T-helper 1 cell treated with Interleukin-12 subunit alpha and Interleukin-12 subunit beta and Interleukin-4 antibody, amounts not matched to agents 30 μg/mL and 1 μg/mL, for 36 hours (primary cell): ENCODE results near the gene OR13C3.
"Not testable (repeated sequence)": the region's sequence is repeated elsewhere in the genome, so short reads cannot be mapped to it uniquely, and the experiment has no call there.

ENCODE experiments used
- H3K27ac Mint-ChIP-seq: one replicate; pipeline ENCODE4 v1.8.0; 2021; ENCODE audit warnings: mild to moderate bottlenecking, mixed read lengths
- H3K27me3 Mint-ChIP-seq: one replicate; pipeline ENCODE4 v1.8.0; 2021; ENCODE audit warnings: low read depth, mixed read lengths
- H3K36me3 Mint-ChIP-seq: one replicate; pipeline ENCODE4 v1.8.0; 2021; ENCODE audit warnings: low read depth, mixed read lengths
- H3K4me1 Mint-ChIP-seq: one replicate; pipeline ENCODE4 v1.8.0; 2021; ENCODE audit warnings: low read depth, mixed read lengths
- H3K4me3 Mint-ChIP-seq: one replicate; pipeline ENCODE4 v1.8.0; 2021; ENCODE audit warnings: mild to moderate bottlenecking, moderate library complexity, mixed read lengths
- H3K9me3 Mint-ChIP-seq: one replicate; pipeline ENCODE4 v1.8.0; 2021; ENCODE audit warnings: mixed read lengths

OR13C3 gene

DNA sequence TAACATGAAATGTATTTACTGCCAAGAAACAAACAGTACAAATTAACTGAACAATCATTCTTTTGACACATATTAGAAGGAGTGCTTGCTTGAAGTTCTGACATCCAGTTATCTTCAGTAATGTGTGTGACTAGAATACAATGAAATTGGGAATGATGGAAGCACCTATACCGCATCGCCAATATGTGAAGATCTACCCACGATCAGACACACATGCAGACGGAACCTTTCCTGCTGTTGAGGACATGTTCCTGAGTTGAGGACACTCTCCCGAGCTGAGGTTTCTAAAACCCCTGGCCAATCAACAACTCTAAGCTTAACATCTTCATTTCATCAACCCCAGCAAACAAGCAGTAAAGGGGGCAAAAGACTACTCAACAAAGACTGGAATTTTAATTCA, at the start of gene OR13C3:
Gene OR13C3, minus strand, starts transcription at position 101 of the 400 bp plus-strand sequence. CDS start 133 bp downstream, outside the sequence.
- Mint-ChIP-seq H3K36me3 (no peaks in the 10 kb centered on the region), H3K27ac (no peak within 1 kb of the TSS), H3K4me3 (no peak within 1 kb of the TSS), H3K27me3 (no peaks in the 10 kb centered on the region), H3K9me3 (no peaks in the 10 kb centered on the region), H3K4me1 (no peaks in the 10 kb centered on the region)

- H3K27ac Mint-ChIP-seq: no peak overlapping the region
- no peaks in the 10 kb centered on the region for H3K9me3 Mint-ChIP-seq
- H3K4me1 Mint-ChIP-seq: no peaks in the 10 kb centered on the region
- no peaks in the 10 kb centered on the region for H3K27me3 Mint-ChIP-seq
- no peak overlapping the region for H3K4me3 Mint-ChIP-seq
- H3K36me3 Mint-ChIP-seq: no peaks in the 10 kb centered on the region
Measured at GRCh38 chr9:104580562-104580961, 43.9 kb upstream of the OR13C3 start.

- H3K36me3 Mint-ChIP-seq: no peaks in the 10 kb centered on the region
- peaks cover 4% of the 10 kb centered on the region for H3K9me3 Mint-ChIP-seq
- H3K27ac Mint-ChIP-seq: no peak overlapping the region
Measured at GRCh38 chr9:104577263-104577662, 40.6 kb upstream of the OR13C3 start.

DNA sequence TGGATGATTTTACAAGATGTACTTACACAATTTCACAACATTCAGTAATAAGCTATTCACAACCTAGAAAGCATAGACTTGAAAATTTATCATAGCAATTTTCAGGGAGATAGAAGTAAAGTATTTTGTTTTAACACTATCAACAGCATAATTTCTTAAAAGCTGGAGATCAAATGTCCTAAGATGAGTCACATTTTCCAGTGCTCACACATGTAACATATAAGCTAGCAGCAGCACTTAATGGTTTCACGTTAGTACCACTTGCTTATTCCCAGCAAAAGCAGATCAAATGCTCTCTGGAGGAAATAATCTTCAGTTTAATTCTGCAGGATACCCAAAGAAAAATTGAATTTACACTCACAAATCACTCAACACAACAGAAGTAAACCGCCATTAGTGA, 38.8 kb upstream of the OR13C3 start:
- peaks cover 4% of the 10 kb centered on the region for H3K9me3 Mint-ChIP-seq
- no peak overlapping the region for H3K4me3 Mint-ChIP-seq
- no peaks in the 10 kb centered on the region for H3K4me1 Mint-ChIP-seq
- no peaks in the 10 kb centered on the region for H3K36me3 Mint-ChIP-seq
- H3K27me3 Mint-ChIP-seq: no peaks in the 10 kb centered on the region
- no peak overlapping the region for H3K27ac Mint-ChIP-seq

More at GRCh38 chr9:104577263-104577662, 40.6 kb upstream of the OR13C3 start:
- no peaks in the 10 kb centered on the region for H3K27me3 Mint-ChIP-seq
- no peaks in the 10 kb centered on the region for H3K4me1 Mint-ChIP-seq
- no peak overlapping the region for H3K4me3 Mint-ChIP-seq

- no peaks in the 10 kb centered on the region for H3K27me3 Mint-ChIP-seq
- no peaks in the 10 kb centered on the region for H3K4me1 Mint-ChIP-seq
- H3K27ac Mint-ChIP-seq: no peak overlapping the region
- H3K36me3 Mint-ChIP-seq: no peaks in the 10 kb centered on the region
- peaks cover 4% of the 10 kb centered on the region for H3K9me3 Mint-ChIP-seq
- H3K4me3 Mint-ChIP-seq: no peak overlapping the region
Measured at GRCh38 chr9:104572612-104573011, 36.0 kb upstream of the OR13C3 start.

DNA sequence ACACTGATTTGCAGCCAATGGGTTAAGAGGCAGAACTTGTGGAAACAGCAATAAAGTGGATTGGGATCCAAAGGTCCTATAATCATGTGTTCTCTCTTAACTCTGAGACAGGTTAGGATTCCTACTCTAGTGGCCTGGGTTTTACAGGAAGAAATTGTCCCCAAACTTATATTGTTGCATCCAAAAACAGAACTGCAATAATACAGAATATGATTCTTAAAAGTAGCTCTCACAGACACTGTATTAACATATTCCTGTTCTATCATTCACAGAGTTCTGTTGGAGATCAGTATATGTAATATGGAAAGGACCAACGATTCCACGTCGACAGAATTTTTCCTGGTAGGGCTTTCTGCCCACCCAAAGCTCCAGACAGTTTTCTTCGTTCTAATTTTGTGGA, 32.2 kb upstream of the OR13C3 start, which contains the start of gene OR13C8:
Gene OR13C8, plus strand, starts transcription at position 301 of the 400 bp plus-strand sequence. Its CDS starts 0 bp downstream, at position 301.
- Mint-ChIP-seq H3K27me3 (no peaks in the 10 kb centered on the region), H3K4me1 (no peaks in the 10 kb centered on the region), H3K36me3 (no peaks in the 10 kb centered on the region), H3K9me3 (peaks cover 4% of the 10 kb centered on the region), H3K27ac (no peak within 1 kb of the TSS), H3K4me3 (no peak within 1 kb of the TSS)

DNA sequence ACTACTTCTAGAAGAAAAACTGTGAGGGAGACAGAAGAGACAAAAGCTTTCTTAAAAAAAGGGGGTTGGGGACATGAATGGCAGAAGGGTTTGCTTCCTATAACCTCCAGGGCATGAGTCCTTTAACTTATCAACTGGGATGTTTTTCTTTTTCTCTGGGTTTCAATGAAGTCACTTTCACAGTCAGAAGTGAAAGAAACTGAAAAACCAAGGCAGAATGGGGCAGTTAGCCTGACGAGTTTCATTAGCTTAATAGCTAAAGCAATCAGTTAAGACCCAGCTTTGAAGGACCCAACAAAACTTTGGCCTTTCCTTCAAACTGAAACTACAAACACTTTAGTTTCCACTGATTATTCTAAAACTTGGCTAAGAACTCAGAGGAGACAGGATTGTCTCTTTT, 27.7 kb upstream of the OR13C3 start:
- no peaks in the 10 kb centered on the region for H3K9me3 Mint-ChIP-seq
- H3K4me1 Mint-ChIP-seq: no peaks in the 10 kb centered on the region
- H3K27me3 Mint-ChIP-seq: no peaks in the 10 kb centered on the region
- no peaks in the 10 kb centered on the region for H3K36me3 Mint-ChIP-seq
- H3K4me3 Mint-ChIP-seq: no peak overlapping the region
- H3K27ac Mint-ChIP-seq: no peak overlapping the region

DNA sequence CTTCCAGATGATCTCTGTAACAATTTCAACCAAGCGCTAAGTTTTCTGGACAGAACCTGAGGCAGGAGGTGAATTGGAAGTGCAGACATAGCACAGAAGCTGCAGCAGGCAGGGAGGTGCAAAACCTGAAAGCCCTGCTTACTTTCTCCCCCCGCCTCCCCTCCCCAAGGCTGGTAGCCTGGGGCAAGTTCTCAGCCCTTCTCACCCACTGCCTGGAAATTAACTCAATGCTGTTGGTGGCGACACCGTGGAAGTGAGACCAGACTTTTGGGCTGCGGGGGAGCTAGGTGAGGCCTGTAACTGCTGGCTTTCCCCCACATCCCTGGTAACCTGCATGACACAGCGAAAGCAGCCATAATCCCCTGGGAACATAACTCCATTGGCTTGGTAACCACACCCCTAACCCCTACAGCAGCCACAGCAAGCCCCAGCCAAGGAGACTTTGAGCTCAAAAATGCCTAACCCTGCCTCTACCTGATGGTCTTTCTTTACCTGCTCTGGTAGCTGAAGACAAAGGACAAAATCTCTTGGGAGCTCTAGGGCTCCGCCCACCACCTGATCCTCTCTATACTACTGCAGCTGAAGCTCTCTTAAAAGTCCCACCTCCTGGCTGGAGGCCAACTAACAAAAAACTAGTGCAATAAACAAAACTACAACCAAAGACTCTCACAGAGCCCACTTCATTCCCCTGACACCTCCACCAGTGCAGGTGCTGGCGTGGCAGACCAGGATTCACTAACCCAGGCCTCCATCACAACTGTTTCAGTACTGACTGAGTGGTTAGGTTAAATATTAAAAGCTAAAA, 20.4 kb upstream of the OR13C3 start:
- no peak overlapping the region for H3K27ac Mint-ChIP-seq
- no peak overlapping the region for H3K4me3 Mint-ChIP-seq
- H3K36me3 Mint-ChIP-seq: no peaks in the 10 kb centered on the region
- H3K27me3 Mint-ChIP-seq: no peaks in the 10 kb centered on the region
- no peaks in the 10 kb centered on the region for H3K4me1 Mint-ChIP-seq
- no peaks in the 10 kb centered on the region for H3K9me3 Mint-ChIP-seq

DNA sequence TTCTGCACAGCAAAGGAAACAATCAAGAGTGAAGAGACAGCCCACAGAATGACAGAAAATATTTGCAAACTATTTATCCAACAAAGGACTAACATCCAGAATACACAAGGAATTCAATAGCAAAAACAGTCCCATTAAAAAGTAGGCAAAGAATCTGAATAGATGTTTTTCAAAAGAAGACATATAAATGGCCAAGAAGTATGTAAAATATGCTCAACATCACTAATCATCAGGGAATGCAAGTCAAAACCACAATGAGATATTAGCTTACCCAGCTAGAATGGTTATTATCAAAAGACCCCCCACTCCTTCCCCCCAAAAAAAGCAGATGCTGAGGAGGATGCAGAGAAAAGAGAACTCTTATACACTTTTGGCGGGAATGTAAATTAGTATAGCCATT, 18.9 kb upstream of the OR13C3 start:
- no peaks in the 10 kb centered on the region for H3K4me1 Mint-ChIP-seq

DNA sequence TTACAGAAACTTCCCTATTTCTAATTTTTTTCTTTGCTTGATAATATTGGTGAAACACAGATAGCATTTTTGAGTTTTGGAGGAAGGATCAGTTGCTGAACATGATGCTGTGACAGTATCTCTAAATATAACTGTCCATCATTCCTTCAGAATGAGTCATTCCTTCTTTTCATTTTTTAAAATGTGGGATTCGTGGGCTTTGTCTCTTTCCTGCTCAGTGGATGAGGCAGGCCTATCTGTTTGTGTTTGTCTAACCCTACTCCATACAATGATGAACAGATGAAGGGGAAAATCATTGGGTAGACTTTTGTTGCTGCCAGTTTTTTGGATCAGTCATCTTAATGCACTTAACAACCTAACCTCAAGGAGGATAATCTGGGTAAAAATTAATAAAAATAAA, 16.6 kb upstream of the OR13C3 start:
- H3K9me3 Mint-ChIP-seq: no peaks in the 10 kb centered on the region
- H3K27me3 Mint-ChIP-seq: no peaks in the 10 kb centered on the region
- no peaks in the 10 kb centered on the region for H3K36me3 Mint-ChIP-seq
- no peak overlapping the region for H3K4me3 Mint-ChIP-seq
- no peaks in the 10 kb centered on the region for H3K4me1 Mint-ChIP-seq
- H3K27ac Mint-ChIP-seq: no peak overlapping the region

More for the DNA sequence above, 18.9 kb upstream of the OR13C3 start:
- Mint-ChIP-seq H3K9me3 (no peaks in the 10 kb centered on the region), H3K27ac (no peak overlapping the region), H3K4me3 (no peak overlapping the region), H3K36me3 (no peaks in the 10 kb centered on the region), H3K27me3 (no peaks in the 10 kb centered on the region)

DNA sequence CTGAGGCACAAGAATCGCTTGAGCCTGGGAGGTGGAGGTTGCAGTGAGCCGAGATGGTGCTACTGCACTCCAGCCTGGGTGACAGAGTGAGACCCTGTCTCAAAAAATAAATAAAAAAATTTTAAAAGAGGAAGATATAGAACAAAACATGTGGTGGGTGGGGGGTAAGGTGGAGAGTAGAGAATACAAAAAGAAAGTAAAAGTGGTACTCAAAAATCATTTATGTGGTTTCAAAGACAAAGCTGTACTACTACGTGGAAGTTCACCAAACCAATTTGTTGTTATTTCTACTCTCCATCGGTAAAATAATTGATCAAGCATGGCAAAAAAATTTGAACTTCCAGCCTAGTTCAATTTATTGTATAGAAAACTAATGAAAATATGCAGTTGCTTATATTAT, 8.0 kb upstream of the OR13C3 start:
- Mint-ChIP-seq H3K36me3 (no peaks in the 10 kb centered on the region), H3K9me3 (no peaks in the 10 kb centered on the region), H3K4me3 (no peak overlapping the region), H3K27me3 (no peaks in the 10 kb centered on the region), H3K27ac (no peak overlapping the region), H3K4me1 (no peaks in the 10 kb centered on the region)

- no peaks in the 10 kb centered on the region for H3K36me3 Mint-ChIP-seq
- H3K27me3 Mint-ChIP-seq: no peaks in the 10 kb centered on the region
- H3K4me3 Mint-ChIP-seq: no peak overlapping the region
- H3K9me3 Mint-ChIP-seq: no peaks in the 10 kb centered on the region
- H3K27ac Mint-ChIP-seq: no peak overlapping the region
- no peaks in the 10 kb centered on the region for H3K4me1 Mint-ChIP-seq
Measured at GRCh38 chr9:104539275-104539674, 2.6 kb upstream of the OR13C3 start.

DNA sequence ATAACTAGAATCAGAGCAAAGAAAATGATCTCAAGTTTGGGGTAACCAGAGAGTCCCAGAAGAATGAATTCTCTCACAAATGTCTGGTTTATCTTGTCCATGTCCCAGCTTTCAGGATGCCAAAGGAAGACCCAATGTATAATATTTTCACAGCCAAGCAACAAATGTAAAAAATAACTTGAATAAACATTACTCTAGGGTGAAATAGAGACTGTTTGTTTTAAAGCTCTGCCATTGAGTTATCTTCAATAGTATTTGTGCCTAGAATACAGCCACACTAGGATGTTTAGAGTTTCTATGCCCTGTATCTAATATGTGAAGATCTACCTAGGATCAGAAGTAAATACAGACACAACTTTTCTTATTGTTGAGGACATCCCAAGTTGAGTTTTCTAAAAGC, 9.5 kb downstream of the OR13C3 start, which contains the start of gene OR13C4:
Gene OR13C4, minus strand, starts transcription at position 101 of the 400 bp plus-strand sequence. Its CDS starts 0 bp downstream, at position 101.
- H3K9me3 Mint-ChIP-seq: no peaks in the 10 kb centered on the region
- no peaks in the 10 kb centered on the region for H3K36me3 Mint-ChIP-seq
- no peaks in the 10 kb centered on the region for H3K4me1 Mint-ChIP-seq
- H3K27me3 Mint-ChIP-seq: no peaks in the 10 kb centered on the region
- no peak within 1 kb of the TSS for H3K4me3 Mint-ChIP-seq
- H3K27ac Mint-ChIP-seq: no peak within 1 kb of the TSS

GRCh38 chr9:104520241-104520640, 16.4 kb downstream of the OR13C3 start:
- H3K4me3 Mint-ChIP-seq, H3K36me3 Mint-ChIP-seq, H3K9me3 Mint-ChIP-seq, H3K27me3 Mint-ChIP-seq, H3K27ac Mint-ChIP-seq, H3K4me1 Mint-ChIP-seq: not testable (repeated sequence)

DNA sequence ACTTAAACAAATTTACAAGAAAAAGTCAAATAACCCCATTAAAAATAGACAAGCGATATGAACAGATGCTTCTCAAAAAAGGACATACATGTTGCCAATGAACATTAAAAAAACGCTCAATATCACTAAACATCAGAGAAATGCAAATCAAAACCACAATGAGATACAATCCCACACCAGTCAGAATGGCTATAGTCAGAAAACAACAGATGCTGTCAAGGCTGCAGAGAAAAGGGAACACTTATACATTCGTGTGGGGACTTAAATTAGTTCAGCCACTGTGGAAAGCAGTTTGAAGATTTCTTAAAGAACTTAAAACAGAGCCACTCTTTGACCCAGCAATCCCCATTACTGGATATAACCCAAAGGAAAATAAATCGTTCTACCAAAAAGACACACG, 21.8 kb downstream of the OR13C3 start:
- no peaks in the 10 kb centered on the region for H3K9me3 Mint-ChIP-seq
- no peaks in the 10 kb centered on the region for H3K27me3 Mint-ChIP-seq
- H3K4me3 Mint-ChIP-seq: no peak overlapping the region
- H3K27ac Mint-ChIP-seq: no peak overlapping the region
- no peaks in the 10 kb centered on the region for H3K36me3 Mint-ChIP-seq
- no peaks in the 10 kb centered on the region for H3K4me1 Mint-ChIP-seq
